Fibroblast of villous mesenchyme (primary cell): ENCODE data around the gene SPAG5. TPM values are rescaled to one million over a fixed set of nuclear protein-coding genes. Genes with fewer than 3 reads are reported as not detected.

Experiments
- DNase-seq: peaks from one replicate; pipeline ENCODE4 v3.0.0-alpha.2; 2010; ENCODE audit warnings: low read depth
- H3K4me3 ChIP-seq: 2 replicates; pipeline ENCODE4 v1.5.1; 2011; ENCODE audit warnings: low read depth, mild to moderate bottlenecking, low read length
- total RNA-seq: library from RNA; depleted of rRNA; stranded (reverse); fragments of >200 nt; gene quantifications from 2 replicates; pipeline ENCODE4 v1.2.3, GENCODE V29; 2012
- TF ChIP-seq, protein P1 (sequence below): IDR thresholded peaks from 2 replicates; pipeline ENCODE4 v1.5.1; 2012; ENCODE audit warnings: low read depth, mild to moderate bottlenecking, low read length; ENCODE audit not compliant: insufficient read depth

SPAG5 gene
- total RNA-seq, 1 donor = 38.4 TPM

DNA sequence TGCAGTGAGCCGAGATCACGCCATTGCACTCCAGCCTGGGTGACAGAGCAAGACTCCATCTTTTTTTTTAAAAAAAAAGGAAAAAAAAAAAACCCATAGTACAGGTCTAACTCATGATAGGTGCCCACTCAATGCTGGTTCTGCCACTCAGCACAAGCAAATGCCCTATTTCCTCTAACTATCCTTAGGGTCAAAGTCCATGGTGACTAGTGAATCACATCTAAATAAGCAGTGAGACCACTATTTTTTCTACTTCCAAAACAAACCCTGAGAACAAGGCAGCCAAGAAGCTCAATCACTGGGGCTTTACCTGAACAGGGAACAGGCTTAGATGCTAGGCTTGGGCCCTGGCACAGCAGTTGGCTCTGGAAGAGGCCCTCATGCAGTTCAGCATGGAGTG, 42.8 kb upstream of the SPAG5 start:
- TF ChIP-seq, protein P1, sequence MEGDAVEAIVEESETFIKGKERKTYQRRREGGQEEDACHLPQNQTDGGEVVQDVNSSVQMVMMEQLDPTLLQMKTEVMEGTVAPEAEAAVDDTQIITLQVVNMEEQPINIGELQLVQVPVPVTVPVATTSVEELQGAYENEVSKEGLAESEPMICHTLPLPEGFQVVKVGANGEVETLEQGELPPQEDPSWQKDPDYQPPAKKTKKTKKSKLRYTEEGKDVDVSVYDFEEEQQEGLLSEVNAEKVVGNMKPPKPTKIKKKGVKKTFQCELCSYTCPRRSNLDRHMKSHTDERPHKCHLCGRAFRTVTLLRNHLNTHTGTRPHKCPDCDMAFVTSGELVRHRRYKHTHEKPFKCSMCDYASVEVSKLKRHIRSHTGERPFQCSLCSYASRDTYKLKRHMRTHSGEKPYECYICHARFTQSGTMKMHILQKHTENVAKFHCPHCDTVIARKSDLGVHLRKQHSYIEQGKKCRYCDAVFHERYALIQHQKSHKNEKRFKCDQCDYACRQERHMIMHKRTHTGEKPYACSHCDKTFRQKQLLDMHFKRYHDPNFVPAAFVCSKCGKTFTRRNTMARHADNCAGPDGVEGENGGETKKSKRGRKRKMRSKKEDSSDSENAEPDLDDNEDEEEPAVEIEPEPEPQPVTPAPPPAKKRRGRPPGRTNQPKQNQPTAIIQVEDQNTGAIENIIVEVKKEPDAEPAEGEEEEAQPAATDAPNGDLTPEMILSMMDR = no peak
- DNase-seq = no peak

GRCh38 chr17:28635506-28635905, 36.7 kb upstream of the SPAG5 start:
- no peak for DNase-seq
- TF ChIP-seq, protein P1 = no peak
- no peak overlapping the region for H3K4me3 ChIP-seq

More for the DNA sequence above, 42.8 kb upstream of the SPAG5 start:
- no peak overlapping the region for H3K4me3 ChIP-seq

DNA sequence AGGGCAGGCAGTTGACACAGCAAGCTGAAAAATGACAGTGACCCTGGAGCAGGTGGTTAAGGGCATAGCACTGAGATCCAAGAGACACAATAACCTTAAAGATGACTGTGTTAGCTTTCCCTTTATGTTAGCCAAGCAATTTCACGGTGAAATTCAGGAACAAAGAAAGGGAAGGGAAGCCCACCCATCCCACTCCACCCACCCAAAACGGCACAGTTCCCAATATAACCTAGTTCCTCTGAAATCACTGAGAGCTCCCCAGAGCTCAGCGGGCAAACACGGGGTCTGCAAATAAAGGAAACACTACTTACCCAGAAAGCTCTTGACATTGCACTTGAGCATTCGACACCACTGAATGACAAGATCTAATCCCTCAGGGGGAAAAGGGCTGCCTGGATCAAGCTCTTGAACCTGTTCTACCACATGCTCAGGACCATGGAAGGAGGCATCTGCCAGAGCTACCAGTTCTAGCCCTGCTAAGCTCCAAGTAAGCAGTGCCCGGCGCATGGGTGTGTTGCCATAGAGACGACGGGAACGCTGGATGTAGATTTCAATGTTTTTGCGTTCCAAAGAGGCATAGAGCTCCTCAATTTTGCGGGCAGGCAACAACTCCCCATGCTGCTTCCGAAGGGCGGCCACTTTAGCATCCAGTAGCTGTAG, 35.5 kb upstream of the SPAG5 start:
- no peak for DNase-seq
- TF ChIP-seq, protein P1 = no peak
- H3K4me3 ChIP-seq = no peak overlapping the region

GRCh38 chr17:28626818-28627217, 28.0 kb upstream of the SPAG5 start:
- H3K4me3 ChIP-seq = no peak overlapping the region
- no peak for DNase-seq
- TF ChIP-seq, protein P1 = no peak

- TF ChIP-seq, protein P1 = no peak
- DNase-seq = no peak
- no peak overlapping the region for H3K4me3 ChIP-seq
Observed at GRCh38 chr17:28624148-28624547, 25.3 kb upstream of the SPAG5 start.

- no peak for DNase-seq
- TF ChIP-seq, protein P1 = no peak
Observed at GRCh38 chr17:28623696-28624095, 24.9 kb upstream of the SPAG5 start.

DNA sequence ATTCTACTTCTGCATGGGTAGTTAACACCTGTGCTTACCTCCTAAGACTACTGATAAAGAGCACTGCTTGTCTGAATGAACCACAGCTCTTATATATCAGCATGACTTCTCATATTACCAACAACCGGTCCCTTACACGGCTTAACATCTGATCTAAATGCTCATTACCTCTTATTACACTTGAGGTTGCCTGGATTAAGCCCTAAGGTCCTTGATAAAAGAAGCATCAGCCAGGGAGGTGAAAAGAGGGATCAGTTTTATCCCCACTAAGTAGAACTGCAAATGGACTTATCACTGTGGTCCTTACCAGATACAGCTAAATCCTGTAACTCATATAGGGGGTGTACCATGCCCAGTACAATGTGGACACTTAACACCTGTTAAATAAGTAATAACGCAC, 23.4 kb upstream of the SPAG5 start:
- TF ChIP-seq, protein P1 = no peak

More at GRCh38 chr17:28623696-28624095, 24.9 kb upstream of the SPAG5 start:
- no peak overlapping the region for H3K4me3 ChIP-seq

More for the DNA sequence above, 23.4 kb upstream of the SPAG5 start:
- H3K4me3 ChIP-seq = no peak overlapping the region
- no peak for DNase-seq
